ENCODE data around the gene FSD1L.
A peak's percentile ranks its signal among the peaks of the same experiment; 100 is the strongest.

Gene FSD1L

DNA sequence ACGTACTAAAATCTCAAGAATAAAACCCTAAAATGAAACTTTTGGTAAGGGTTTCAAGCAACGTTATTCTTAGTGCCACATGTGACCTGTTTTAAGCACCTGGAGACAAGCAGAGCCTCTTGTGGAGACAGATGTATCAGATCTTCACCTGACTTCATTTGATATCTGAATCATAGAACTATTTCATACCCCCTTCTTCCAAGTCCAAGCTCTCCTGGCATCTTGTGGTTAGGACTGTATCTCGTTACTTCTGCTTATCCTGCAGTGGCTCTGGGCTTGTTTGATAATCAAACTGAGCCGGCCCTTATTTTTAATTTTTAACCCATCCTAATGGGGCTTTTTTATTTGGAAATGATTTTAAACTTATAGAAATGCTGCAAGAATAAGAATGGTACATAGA lies 11.1 kb upstream of the FSD1L start:
- no peak for DNase-seq

DNA sequence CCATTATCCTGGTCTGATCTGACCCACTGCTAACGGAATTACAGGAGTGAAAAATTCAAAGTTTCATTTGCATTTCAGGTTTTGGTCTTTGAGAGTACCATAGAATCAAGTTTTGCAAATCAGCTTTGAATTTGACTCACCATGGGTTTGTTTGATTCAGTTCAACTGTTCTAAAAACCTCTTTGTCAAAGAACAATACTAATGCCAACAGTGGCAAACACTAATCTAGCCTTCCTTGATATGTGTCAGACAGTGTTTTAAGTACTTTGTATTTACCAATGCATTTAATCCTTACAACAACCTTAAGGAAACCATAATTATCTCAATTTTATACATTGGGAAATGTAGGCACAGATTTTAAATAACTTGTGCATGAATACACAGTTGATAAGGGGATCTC lies 10.1 kb upstream of the FSD1L start:
- DNase-seq = no peak

DNA sequence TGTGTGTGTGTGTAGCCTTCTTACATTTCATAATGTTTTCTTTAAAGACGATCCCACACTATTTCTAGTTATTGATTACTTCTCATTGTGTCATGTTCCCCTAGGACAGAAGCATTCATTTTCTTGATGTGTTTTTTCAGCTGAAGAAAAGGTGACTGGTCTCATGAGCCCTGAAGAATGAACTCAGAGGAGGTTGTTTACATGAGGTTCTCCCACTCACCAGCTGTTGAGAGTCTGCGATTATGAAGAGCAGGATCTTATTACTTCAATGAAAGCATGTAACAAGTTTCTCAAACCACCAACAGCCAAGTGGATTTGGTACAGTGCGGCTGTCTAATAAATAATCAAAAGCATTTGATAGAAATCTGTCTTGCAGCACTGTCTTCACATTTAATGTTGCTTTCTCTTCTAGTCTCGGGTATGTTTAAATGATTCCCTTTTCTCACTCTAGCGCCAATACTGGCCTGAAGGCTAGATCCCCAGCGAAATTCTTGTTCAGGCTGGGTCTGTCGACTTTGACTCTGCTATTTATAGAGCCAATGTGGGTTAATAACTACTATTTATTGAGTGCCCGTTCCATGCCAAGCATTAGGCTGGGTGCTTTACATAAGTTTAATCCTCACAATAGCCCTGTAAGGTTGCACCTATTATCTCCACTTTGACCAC lies 9.6 kb upstream of the FSD1L start:
- peak; percentile 63 for DNase-seq

DNA sequence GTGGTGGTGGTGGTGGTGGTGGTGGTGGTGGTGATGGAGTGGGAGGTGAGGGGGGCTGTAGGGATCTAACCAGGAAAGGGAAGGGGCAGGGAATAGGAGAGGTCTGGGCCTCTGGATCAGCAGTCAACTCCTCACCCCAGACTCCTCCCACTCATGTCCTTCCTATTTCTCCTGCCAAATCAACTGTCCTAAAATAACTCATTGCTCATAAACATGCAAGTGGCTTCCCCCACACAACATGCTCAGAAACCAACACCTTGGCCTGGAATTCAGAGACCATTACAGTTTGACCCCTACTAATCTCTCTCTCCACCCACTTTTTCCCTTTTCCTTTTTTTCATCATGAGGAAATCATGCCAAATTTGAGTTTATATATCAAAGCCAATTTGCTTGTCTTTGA lies 8.4 kb upstream of the FSD1L start:
- no peak for DNase-seq

DNA sequence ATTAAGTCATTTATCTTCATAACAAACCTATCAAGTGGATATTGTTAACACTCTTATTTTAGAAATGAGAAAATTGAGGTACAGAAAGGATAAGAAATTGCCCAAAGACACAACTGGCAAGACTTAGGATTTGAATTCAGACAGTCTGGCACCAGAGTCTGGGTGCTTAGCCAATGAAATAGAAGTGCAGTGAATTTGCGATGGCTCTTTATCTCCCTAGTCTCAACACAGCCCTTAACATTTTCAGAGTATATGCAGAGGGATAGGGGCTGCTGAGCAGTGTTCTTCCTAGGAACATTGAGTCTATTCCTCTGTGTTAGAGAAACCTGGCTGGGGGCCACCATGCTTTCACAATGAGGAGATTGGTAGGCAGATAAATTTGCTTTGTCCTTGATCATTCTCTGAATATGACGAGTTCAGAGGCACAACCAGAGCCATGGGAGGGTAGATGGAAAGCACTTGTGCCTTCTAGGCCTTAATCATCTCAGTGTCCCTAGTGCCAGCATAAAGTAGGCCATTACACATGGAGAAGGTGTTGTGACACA lies 6.1 kb upstream of the FSD1L start:
- DNase-seq = no peak

DNA sequence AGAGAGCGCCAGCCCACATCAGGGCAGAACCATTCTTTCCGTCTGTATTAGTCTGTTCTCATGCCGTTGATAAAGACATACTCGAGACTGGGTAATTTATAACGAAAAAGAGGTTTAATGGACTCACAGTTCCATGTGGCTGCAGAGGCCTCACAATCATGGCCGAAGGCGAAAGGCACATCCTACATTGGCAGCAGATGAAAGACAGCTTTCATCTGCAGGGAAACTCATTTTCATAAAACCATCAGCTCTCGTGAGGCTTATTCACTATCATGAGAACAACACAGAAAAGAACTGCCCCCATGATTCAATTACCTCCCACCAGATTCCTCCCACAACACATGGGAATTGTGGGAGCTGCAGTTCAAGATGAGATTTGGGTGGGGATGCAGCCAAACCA lies 4.7 kb upstream of the FSD1L start:
- DNase-seq = no peak

DNA sequence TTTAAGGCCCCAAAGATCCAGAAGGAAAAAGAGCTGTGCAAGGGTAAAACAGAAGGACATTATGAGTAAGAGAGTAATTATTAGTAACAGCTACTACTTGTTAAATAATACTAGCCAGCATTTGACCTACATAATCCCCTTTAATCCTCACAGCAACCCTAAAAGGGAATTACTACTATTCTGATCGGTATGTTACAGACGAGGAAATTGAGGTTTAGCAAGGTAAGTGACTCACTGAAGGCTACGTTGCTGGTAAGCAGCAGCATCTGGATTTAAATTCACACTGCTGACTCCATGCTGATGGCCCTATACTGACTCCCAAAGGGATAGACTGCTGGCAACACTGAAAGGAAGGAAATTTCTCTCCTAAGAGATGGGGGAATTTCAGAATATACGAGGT lies 3.7 kb upstream of the FSD1L start:
- peak; percentile 76 for DNase-seq

DNA sequence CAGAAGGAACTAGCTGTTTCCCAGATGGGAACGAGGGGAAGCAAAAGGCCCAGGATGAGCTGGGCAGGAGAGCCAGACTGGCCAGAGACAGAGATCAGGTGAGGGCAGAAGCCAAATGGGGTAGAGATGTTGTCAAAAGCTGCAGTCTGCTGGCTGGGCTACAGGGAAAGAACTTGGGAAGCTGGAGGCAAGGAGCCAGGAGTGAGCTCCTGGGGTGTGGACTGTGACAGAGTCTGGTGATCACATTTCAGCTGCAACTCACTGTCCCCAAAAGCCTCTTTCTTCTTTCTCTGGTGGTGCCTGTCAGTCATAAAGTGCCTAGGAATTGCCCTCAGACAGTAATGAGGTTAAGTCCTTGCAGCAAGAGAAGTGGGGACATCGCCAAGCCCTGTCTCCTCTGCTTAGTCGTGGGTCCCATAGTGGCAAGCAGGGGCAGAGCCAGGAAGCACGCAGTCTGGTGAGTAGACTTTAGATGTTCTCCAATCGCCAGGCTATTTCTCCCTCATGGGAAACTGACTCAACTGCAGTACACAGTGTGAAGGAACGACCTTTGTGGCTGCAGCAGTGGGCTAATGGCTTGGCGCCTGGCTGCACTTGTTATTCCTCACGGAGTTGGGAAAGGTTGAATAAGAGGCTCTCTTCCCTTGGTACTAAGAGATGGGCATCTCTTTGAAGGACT lies 2.5 kb upstream of the FSD1L start:
- DNase-seq = no peak

DNA sequence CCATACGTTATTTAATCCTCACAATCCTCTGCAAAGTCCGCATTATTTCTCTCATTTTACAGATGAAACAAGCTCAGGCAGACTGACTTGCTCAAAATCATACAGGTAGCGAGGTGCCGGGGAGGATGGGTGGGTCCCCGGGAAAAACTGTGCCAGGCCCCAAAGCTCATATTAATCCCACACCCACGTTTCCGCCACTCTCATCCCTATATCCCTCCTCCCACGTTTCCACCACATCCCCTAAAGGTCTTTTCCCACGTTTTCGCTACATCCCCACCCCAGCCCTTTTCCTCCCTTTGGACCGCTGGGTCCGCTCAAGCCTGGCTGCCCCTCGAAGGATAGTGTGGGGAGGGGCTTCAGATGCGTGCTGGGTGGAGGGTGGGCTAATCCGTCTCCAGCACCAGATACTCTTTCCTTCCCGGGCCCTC lies 434 bp upstream of the FSD1L start:
- no peak for DNase-seq

DNA sequence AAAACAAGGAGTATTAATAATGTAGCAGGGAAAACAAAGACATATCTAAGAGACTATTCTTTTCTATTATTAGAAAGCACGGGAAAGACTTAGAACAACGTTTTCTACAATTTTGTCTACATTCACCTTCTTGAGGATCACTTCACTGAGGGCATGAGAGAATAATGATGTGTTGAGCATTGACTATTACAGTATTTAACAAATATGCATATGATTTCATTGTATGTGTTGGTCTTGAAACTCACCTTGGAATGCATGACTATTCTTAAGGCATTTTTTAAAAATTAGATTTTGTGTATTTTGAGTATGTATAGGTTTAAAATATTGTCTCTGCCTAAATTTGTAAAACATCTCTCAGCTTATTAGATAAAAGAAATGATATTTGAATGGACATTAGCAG lies 1.2 kb downstream of the FSD1L start:
- peak; percentile 39 for DNase-seq

DNA sequence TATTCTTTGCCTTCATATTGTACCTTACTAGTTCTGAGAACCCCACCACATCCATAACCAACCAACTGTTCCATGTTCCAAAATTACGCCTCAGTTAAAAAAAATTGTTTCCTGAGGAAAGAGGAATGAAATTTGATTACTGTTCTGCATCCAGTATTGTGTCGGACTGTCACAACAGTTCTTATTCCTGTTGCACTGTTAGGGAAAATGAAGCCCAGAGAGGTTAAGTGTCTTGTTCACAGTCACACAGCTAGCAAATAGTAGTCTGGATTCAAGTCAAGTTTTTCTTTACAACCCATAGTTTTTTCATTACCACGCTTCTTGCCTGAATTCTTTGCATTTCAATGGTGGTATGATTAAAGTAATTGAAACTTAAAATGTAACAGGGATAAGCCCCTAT lies 4.4 kb downstream of the FSD1L start:
- no peak for DNase-seq

DNA sequence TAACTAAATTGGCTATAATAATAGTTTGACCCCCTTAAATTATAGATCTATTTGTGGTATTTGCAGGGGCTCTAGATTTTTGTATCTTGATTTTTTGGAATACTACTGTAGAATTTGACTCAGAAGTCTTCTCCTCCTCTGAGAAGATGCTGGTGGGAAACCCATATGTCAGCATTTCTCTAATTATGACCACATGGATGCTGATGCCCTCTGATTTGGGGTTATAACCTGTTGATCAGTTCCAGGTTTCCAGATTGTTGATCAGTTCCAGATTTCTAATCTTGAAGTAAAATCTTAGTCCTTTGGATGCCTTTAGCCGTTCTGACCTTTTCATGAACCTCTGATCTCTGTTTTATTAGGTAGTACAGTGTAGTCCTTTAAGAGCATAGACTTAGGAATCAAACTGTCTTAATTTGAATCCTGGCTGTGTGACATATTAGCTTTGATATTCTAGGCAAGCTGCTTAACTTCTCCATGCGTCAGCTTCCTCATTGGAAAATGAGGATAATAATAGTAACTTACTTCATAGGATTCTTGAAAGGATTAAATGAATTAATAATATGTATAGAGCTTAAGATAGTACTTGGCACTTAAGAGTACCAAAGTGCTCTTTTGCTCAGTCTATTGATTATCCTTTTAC lies 8.1 kb downstream of the FSD1L start:
- no peak for DNase-seq

DNA sequence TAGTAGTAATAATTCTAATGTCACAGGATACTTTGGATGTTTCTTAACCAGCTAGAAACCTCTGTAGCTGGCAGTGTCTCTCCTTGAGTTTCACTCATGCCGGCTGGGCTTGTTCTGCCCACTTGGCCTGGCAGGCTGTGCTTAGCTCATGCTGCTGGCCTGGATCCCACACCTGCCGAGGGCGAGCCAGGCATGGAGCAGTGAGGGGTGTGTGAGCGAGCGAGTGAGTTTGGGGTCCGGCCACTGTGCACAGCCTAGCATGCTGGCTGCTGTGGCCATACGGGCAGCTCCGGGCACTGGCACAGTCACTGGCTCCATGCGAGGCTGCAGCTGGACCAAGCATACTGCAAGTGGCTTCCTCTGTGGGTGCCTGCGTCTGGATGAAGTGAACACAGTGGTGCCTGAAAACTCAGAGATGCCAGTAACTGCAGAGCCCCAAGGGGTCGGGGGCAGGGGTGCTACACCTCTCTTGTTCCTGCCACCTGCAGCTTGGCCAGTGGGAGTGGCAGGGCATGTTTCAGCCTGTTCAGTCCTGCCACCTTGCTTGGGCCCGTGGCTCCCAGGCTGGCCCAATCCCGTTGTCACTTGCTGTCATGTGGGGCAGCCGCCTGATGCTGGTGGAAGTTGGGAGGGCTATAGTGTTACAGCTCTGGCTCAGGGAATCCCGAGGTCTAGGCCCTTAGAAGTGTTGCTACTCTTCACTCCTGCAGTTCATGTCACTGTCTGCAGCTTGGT lies 9.9 kb downstream of the FSD1L start:
- DNase-seq = no peak

DNA sequence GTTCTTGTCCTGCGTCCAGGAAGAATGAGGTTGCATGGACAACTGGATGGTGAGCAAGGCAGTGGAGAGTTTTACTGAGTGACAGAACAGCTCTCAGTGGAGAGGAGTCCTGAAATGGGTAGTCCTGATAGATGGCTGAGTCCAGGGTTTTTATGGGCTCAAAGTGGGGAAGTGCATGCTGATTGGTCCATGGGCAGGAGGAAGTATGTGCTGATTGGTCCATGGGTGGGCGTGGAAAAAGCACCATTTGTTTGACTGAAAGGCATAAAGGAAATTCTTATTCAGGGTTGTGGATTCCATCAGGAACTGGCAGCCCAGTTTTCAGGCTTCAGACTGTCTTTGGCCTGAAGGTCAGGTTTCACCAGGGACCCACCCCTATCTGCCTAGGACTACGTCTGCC lies 10.6 kb downstream of the FSD1L start:
- DNase-seq = no peak

DNA sequence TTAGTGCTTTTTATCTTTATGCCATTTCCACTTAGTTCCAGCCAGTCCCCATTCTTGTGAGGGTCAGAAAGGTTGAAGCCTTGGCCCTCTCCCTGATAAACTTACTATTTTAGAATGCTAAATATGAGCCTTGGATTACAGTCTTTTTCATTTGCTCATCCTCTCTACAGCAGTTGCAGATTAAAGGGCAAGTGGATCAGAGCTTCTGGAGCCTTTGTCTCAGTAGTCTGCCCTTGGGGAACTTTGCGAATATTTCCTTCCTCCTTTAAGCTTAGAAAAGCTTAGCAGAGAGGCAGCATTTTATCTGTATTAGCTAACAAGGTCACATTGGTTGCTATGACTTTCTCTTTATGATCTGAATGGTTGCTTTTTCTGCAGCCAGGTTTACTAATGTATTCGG lies 11.5 kb downstream of the FSD1L start:
- no peak for DNase-seq

DNA sequence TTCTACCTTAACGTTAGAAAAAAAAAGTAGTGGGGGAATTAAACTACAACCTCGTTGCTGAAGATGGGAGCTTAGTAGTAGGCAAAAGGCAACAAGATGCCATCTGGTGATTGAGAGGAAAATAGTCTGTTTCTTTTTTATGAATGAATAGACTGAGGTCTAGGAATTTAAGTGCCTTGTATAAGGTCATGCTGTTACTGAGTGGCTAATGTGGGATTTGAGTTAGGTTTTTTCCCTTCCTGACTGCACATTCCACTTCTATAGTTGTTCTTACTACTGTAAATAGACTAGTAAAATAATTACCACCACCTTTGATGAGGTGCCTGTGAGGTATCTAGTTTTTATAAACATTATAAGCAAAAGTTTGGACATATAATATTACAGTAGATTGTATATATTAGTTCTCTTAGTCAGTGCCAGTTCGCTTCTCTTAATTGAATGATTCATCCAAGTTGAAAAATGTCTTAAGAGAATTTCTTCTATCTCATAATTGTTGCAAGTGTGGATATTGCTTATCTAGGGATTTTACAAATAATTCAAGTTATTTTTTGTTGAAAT lies 19.1 kb downstream of the FSD1L start:
- peak; percentile 12 for DNase-seq

DNA sequence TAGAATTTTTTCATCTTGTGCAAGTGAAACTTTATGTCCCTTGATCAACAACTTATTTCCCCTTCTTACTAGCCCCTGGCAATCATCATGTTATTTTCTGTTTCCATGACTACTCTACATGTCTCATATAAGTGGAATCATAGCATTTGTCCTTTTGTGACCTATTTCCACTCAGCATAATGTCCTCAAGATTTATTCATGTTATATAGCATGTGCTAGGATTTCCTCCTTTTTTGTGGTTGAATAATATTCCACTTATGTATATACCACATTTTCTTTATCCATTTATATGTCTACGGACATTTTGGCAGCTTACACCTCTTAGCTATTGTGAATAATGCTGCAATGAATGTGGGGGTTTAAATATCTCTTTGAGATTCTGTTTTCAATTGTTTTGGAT lies 21.0 kb downstream of the FSD1L start:
- DNase-seq = no peak

DNA sequence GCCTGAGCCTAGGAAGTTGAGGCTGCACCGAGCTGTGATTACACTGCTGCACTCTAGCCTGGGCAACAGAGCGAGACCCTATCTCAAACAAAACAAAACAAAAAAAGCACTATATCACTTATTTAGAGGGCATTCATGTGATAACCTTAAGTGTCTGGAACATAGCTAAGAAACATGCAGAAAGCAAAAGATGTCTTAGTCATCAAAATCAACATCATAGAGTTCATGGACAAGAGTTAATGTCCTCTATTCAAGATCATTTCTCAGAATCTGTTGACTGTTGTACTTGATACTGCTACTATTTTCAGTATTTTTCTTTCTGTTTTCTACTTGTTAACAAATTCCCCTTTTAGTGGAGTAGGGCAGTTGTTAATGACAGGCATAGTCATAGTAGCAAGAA lies 25.4 kb downstream of the FSD1L start:
- no peak for DNase-seq

DNA sequence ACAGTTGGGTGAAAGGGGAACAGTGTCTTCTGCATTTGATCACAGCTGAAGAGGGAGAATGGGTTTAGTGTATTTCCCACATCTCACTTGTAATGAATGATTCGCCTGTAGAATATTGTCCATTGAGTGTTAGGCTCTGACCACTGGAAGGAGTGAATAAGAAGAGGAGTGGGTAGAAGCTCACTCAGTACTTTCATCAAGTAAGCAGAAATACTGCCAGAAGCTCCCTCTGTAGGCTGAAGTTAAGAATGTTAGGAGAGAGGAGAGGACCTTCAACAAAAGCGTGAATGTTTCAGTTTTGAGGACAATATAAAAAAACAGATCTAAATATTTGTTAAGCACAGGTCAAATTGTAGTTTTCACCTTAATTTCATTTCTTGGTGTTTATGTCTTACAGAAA lies 27.5 kb downstream of the FSD1L start:
- peak; percentile 71 for DNase-seq

DNA sequence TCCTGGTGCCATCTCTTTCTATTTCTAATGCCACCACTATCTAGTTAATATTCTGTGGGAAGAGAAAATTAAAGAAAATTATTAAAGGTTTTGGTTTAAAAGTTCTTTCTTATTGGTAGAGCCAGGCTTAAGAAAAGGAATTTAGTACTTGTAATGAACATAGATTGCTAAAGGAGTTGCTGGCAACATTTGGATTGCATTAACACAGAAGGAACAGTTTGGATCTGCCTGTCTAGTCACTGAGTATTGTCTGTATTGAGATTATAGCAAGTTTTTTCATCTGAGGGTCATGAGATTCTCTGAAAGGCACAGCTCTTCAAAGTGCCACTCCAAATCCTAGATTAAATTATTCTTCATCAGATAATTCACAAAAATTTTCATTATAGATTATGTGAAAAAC lies 32.0 kb downstream of the FSD1L start:
- peak; percentile 14 for DNase-seq

DNA sequence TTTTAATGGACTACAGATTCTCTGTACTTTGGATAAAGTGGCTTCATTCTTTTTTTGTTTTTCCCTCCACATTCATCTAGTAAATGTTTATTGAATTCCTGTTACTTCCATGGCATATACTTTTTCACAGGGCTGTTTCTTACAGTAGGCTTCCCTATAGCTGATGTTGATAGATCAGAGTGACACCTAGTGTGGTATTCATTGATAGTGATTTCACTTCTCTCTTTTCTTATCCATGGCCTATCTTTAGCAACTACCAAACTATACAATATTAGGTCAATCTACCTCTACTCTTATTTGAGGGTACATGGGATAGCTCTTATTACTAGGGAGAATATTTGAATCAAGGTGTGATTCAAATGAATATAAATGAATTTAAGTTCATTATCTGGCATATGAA lies 35.8 kb downstream of the FSD1L start:
- no peak for DNase-seq

DNA sequence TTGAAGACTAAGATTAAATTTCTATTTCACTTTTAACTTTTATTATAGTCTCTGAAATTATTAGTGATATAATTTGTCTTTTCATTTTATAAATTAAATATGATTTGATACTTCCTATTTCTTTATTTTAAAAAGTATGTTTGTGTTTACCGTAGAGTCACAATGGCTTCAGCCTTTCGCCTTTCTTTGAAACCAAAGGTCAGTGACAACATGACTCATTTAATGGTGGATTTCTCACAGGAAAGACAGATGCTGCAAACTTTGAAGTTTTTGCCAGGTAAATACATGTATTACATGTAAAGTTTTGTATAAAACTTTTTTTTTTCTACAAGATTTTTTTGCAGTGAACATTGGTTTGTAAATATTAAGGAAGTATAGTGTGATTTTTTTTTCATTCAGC lies 36.4 kb downstream of the FSD1L start:
- DNase-seq = no peak

DNA sequence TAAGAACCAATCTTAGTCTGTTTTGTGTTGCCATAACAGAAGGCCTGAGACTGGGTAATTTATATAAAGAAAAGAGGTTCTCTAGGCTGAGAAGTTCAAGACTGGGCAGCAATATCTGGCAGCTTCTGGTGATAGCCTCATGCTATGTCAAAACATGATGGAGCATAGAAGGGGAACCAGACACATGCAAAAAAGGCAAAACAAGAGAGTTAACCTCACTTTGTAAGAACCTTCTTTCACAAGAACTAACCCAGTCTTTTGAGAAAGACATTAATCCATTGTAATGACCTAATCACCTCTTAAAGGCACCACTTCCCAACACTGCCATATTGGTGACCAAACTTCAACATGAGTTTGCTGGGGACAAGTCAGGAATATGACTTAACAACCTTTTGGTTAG lies 37.3 kb downstream of the FSD1L start:
- no peak for DNase-seq
